ENCODE measurements around the gene SRM. TPM values are rescaled to one million over a fixed set of nuclear protein-coding genes. Genes with fewer than 3 reads are reported as not detected.

Gene SRM
- total and polyA plus RNA-seq, 2 of the 4 experiments (the other 2 are of a cell fraction), result 23.1 to 160 TPM

DNA sequence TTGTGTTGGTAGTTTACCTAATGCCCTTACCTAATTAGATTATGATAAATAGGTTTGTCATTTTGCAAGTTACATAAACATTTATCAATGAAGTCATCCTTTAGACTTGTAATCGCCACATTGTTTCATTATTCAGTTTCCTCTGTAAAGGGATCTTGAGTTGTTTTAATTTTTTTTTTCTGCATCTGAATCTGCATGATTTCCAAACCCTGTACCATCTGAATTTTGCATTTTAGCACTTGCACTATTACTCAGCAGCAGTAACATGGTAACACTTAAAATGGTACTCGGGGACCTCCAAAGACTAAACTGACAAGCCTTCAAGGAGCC lies 35.0 kb downstream of the SRM start:
- WGBS, 2 experiments (ENCODE audit: extremely low coverage in 2 of 2, insufficient read length in 1 of 2), result no CpG with 5 or more reads among the region's 2 CpGs
- H3K9me3 ChIP-seq (ENCODE audit: control insufficient read depth, insufficient read depth, low read length), result no peaks in the 10 kb centered on the region
- no peak overlapping the region for H3K4ac ChIP-seq (ENCODE audit: low read depth, low read length)
- peaks cover 14 to 16% of the 10 kb centered on the region in 2 experiments for H3K79me1 ChIP-seq (ENCODE audit: low read depth in 1 of 2, low read length in 2 of 2)
- no TSS peak for BruUV-seq (replicated peaks)
- no peaks in the 10 kb centered on the region for H3K9me1 ChIP-seq (ENCODE audit: insufficient read depth, low read length)
- H2BK15ac ChIP-seq (ENCODE audit: low read depth, low read length), result no peak overlapping the region
- H3K27ac ChIP-seq (ENCODE audit: insufficient read depth, low read length), result no peak overlapping the region
- no peak overlapping the region for H3K4me3 ChIP-seq (ENCODE audit: insufficient read depth, low read depth, low read length)
- no peak overlapping the region for H3K18ac ChIP-seq (ENCODE audit: low read depth, low read length)
- H2AFZ ChIP-seq (replicated peaks; ENCODE audit: low read length, poor library complexity), result no peak overlapping the region
- H3K56ac ChIP-seq (ENCODE audit: extremely low read depth, insufficient read depth, low read length), result no peak overlapping the region
- no peak overlapping the region for H3K23ac ChIP-seq (ENCODE audit: low read depth, low read length)
- peaks cover 47% of the 10 kb centered on the region for H3K36me3 ChIP-seq (ENCODE audit: control insufficient read depth, insufficient read depth, low read length)
- H3K4me2 ChIP-seq (ENCODE audit: low read depth, low read length), result no peak overlapping the region
- no peak overlapping the region for H2AK5ac ChIP-seq (ENCODE audit: low read depth, low read length)
- in situ Hi-C loops (cut with MboI; ENCODE audit: low sequenced_read_pairs), result no loop called here
- H2AK9ac ChIP-seq (replicated peaks; ENCODE audit: low read depth, low read length, poor library complexity), result no peak overlapping the region
- H3K4me1 ChIP-seq (ENCODE audit: control insufficient read depth, insufficient read depth, low read length), result no peaks in the 10 kb centered on the region
- ChIA-PET POLR2A (ENCODE audit: unreplicated experiment) (no interaction called here), CTCF (no interaction called here)
- no peak overlapping the region for H2BK5ac ChIP-seq (ENCODE audit: low read depth, low read length, poor library complexity, severe bottlenecking)
- dilution Hi-C loops (cut with HindIII; ENCODE audit: low sequenced_read_pairs, unreplicated experiment), result no loop called here
- no peaks in the 10 kb centered on the region for H3K27me3 ChIP-seq (ENCODE audit: control insufficient read depth, insufficient read depth, low read length)
- H2BK20ac ChIP-seq (ENCODE audit: low read depth, low read length), result no peak overlapping the region
- peaks cover 20% of the 10 kb centered on the region for H4K20me1 ChIP-seq (ENCODE audit: insufficient read depth, low read length)
- intact Hi-C loops (cut with micrococcal nuclease), result no loop called here
- no peak overlapping the region for H3K9ac ChIP-seq (ENCODE audit: low read depth, low read length)
- no peak for DNase-seq
- H2BK120ac ChIP-seq (ENCODE audit: low read depth, low read length), result no peak overlapping the region
- H4K91ac ChIP-seq (ENCODE audit: insufficient read depth, low read depth, low read length), result no peak overlapping the region
- no peak overlapping the region for H4K8ac ChIP-seq (ENCODE audit: low read depth in 2 of 2, low read length in 2 of 2)
- H4K5ac ChIP-seq (ENCODE audit: low read depth, low read length), result no peak overlapping the region
- TF ChIP-seq CEBPB (IDR thresholded peaks at IDR 0.05; ENCODE audit: low read depth, low read length) (no peak), MAFK (IDR thresholded peaks at IDR 0.05; ENCODE audit: low read depth, low read length) (no peak), CHD1 (IDR thresholded peaks at IDR 0.05; ENCODE audit: low read depth, low read length) (no peak), NFE2L2 (IDR thresholded peaks at IDR 0.05; ENCODE audit: low read depth, low read length) (no peak), RFX5 (IDR thresholded peaks at IDR 0.05; ENCODE audit: low read depth, low read length) (no peak), RAD21 (IDR thresholded peaks at IDR 0.05; ENCODE audit: low read length) (no peak), POLR2A (IDR thresholded peaks at IDR 0.05; ENCODE audit: low read depth, low read length) (no peak)
- ATAC-seq (ENCODE audit: low read depth), result no peak
- no peak overlapping the region for H3K14ac ChIP-seq (replicated peaks; ENCODE audit: low read depth, low read length)

Data from IMR-90 (cell line).